ENCODE measurements around the gene TMEM33. TPM values are rescaled to one million over a fixed set of nuclear protein-coding genes. Genes with fewer than 3 reads are reported as not detected.

Gene TMEM33
- total RNA-seq, 1 experiment from 2014 or later = 82.4 TPM

- H3K27ac ChIP-seq (ENCODE audit: low read depth, low read length) = no peak overlapping the region
- no peaks in the 10 kb centered on the region for H3K9me3 ChIP-seq (ENCODE audit: control insufficient read depth in 1 of 2, insufficient read depth in 1 of 2, low read depth in 1 of 2, low read length in 2 of 2)
- POLR2A ChIA-PET = no interaction called here
- no peak overlapping the region for H2AFZ ChIP-seq (ENCODE audit: low read depth, low read length, poor library complexity, severe bottlenecking)
- no peak overlapping the region for H3K4me2 ChIP-seq (ENCODE audit: low read length)
- no peaks in the 10 kb centered on the region for H3K27me3 ChIP-seq (ENCODE audit: insufficient read depth, low read length)
- CTCF ChIA-PET = interaction anchor here (0.8 to 2.0 kb wide), 7 partner anchors 71 to 607 kb away, joined by 3 to 13 read pairs (median 3); no protein-coding TSS in a partner anchor
- H3K36me3 ChIP-seq (ENCODE audit: control insufficient read depth in 1 of 2, insufficient read depth in 2 of 2, low read length in 2 of 2) = no peaks in the 10 kb centered on the region
- DNase-seq (ENCODE audit: low read depth, low spot score) = no peak
- no peaks in the 10 kb centered on the region for H3K9me2 ChIP-seq (ENCODE audit: insufficient read depth)
- no peak for ATAC-seq
- no peaks in the 10 kb centered on the region for H3K79me2 ChIP-seq (ENCODE audit: insufficient read depth, low read length)
- no peak overlapping the region for H3K4me3 ChIP-seq (replicated peaks in 1 of 2; ENCODE audit: low read depth in 1 of 2, low read length in 2 of 2)
- TF ChIP-seq TCF7L2 (IDR thresholded peaks at IDR 0.05; ENCODE audit: borderline replicate concordance, extremely low read depth, insufficient read depth, insufficient read length) = no peak
- no peak for TF ChIP-seq JUND (IDR thresholded peaks at IDR 0.05)
- no peak for TF ChIP-seq SIN3A (IDR thresholded peaks at IDR 0.05; ENCODE audit: low read depth)
- TF ChIP-seq POLR2A (IDR thresholded peaks at IDR 0.05; ENCODE audit: borderline replicate concordance, extremely low read depth, insufficient read depth, insufficient read length) = no peak
- TF ChIP-seq FOSL1 (IDR thresholded peaks at IDR 0.05; ENCODE audit: low read depth) = no peak
- TF ChIP-seq CEBPB (IDR thresholded peaks at IDR 0.05; ENCODE audit: low read depth) = no peak
- TF ChIP-seq, protein P1, sequence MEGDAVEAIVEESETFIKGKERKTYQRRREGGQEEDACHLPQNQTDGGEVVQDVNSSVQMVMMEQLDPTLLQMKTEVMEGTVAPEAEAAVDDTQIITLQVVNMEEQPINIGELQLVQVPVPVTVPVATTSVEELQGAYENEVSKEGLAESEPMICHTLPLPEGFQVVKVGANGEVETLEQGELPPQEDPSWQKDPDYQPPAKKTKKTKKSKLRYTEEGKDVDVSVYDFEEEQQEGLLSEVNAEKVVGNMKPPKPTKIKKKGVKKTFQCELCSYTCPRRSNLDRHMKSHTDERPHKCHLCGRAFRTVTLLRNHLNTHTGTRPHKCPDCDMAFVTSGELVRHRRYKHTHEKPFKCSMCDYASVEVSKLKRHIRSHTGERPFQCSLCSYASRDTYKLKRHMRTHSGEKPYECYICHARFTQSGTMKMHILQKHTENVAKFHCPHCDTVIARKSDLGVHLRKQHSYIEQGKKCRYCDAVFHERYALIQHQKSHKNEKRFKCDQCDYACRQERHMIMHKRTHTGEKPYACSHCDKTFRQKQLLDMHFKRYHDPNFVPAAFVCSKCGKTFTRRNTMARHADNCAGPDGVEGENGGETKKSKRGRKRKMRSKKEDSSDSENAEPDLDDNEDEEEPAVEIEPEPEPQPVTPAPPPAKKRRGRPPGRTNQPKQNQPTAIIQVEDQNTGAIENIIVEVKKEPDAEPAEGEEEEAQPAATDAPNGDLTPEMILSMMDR (IDR thresholded peaks at IDR 0.05 in 2 of 3, conservative IDR thresholded peaks at IDR 0.05 in 1 of 3; ENCODE audit: borderline replicate concordance in 1 of 3, insufficient read depth in 1 of 3, low read depth in 2 of 3, low read length in 2 of 3) = no peak
- no peak for TF ChIP-seq SP1 (IDR thresholded peaks at IDR 0.05; ENCODE audit: low read depth)
- TF ChIP-seq POLR2AphosphoS5 (IDR thresholded peaks at IDR 0.05; ENCODE audit: low read depth, low read length) = no peak
- TF ChIP-seq ELF1 (IDR thresholded peaks at IDR 0.05; ENCODE audit: borderline replicate concordance, low read depth) = no peak
- no peak for TF ChIP-seq YY1 (IDR thresholded peaks at IDR 0.05; ENCODE audit: extremely low read depth, insufficient replicate concordance, low read depth, low read length)
- no peak for TF ChIP-seq ZNF274 (IDR thresholded peaks at IDR 0.05; ENCODE audit: low read depth, low read length)
- TF ChIP-seq MAX (IDR thresholded peaks at IDR 0.05) = no peak
- TF ChIP-seq, protein P2, sequence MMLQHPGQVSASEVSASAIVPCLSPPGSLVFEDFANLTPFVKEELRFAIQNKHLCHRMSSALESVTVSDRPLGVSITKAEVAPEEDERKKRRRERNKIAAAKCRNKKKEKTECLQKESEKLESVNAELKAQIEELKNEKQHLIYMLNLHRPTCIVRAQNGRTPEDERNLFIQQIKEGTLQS (IDR thresholded peaks at IDR 0.05) = no peak
- TF ChIP-seq SRF (IDR thresholded peaks at IDR 0.05; ENCODE audit: low read depth) = no peak
- no peaks in the 10 kb centered on the region; a peak in 1 of 4 replicates for H3K4me1 ChIP-seq (ENCODE audit: control insufficient read depth in 1 of 2, insufficient read depth in 2 of 2, low read length in 2 of 2)
- BruUV-seq (replicated peaks) = no TSS peak
- RAD21 ChIA-PET (ENCODE audit: low non-redundant PET in 1 of 2, low total read pairs in 2 of 2, uncharacterized antibody in 2 of 2, unreplicated experiment in 2 of 2) = no interaction called here
- no peak overlapping the region for H3K9ac ChIP-seq (ENCODE audit: low read length)
- no peaks in the 10 kb centered on the region for H4K20me1 ChIP-seq (ENCODE audit: insufficient read depth)
- intact Hi-C loops (cut with micrococcal nuclease) = no loop called here
Measured at GRCh38 chr4:41887277-41887676, 48.0 kb upstream of the TMEM33 start.

Data from HCT116 (cell line).